ENCODE data around the gene RAI14.

Gene RAI14

GRCh38 chr5:34848230-34848629, 192.1 kb downstream of the RAI14 start:
- TF ChIP-seq SIN3A (IDR thresholded peaks at IDR 0.05; ENCODE audit: borderline replicate concordance, insufficient read depth, low read length) (no peak), TAF1 (IDR thresholded peaks at IDR 0.05; ENCODE audit: borderline replicate concordance, insufficient read depth, low read length) (no peak), FOXP2 (optimal IDR thresholded peaks at IDR 0.05; ENCODE audit: borderline replicate concordance, extremely low read depth, extremely low read length, insufficient read depth) (no peak), POLR2AphosphoS5 (IDR thresholded peaks at IDR 0.05; ENCODE audit: low read depth, low read length) (no peak)
- TF ChIP-seq, protein P1, sequence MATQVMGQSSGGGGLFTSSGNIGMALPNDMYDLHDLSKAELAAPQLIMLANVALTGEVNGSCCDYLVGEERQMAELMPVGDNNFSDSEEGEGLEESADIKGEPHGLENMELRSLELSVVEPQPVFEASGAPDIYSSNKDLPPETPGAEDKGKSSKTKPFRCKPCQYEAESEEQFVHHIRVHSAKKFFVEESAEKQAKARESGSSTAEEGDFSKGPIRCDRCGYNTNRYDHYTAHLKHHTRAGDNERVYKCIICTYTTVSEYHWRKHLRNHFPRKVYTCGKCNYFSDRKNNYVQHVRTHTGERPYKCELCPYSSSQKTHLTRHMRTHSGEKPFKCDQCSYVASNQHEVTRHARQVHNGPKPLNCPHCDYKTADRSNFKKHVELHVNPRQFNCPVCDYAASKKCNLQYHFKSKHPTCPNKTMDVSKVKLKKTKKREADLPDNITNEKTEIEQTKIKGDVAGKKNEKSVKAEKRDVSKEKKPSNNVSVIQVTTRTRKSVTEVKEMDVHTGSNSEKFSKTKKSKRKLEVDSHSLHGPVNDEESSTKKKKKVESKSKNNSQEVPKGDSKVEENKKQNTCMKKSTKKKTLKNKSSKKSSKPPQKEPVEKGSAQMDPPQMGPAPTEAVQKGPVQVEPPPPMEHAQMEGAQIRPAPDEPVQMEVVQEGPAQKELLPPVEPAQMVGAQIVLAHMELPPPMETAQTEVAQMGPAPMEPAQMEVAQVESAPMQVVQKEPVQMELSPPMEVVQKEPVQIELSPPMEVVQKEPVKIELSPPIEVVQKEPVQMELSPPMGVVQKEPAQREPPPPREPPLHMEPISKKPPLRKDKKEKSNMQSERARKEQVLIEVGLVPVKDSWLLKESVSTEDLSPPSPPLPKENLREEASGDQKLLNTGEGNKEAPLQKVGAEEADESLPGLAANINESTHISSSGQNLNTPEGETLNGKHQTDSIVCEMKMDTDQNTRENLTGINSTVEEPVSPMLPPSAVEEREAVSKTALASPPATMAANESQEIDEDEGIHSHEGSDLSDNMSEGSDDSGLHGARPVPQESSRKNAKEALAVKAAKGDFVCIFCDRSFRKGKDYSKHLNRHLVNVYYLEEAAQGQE (IDR thresholded peaks at IDR 0.05; ENCODE audit: insufficient read depth in 1 of 2, low read depth in 2 of 2, low read length in 2 of 2), result no peak

- TF ChIP-seq TAF1 (IDR thresholded peaks at IDR 0.05; ENCODE audit: borderline replicate concordance, insufficient read depth, low read length) (no peak), POLR2AphosphoS5 (IDR thresholded peaks at IDR 0.05; ENCODE audit: low read depth, low read length) (no peak), FOXP2 (optimal IDR thresholded peaks at IDR 0.05; ENCODE audit: borderline replicate concordance, extremely low read depth, extremely low read length, insufficient read depth) (no peak), SIN3A (IDR thresholded peaks at IDR 0.05; ENCODE audit: borderline replicate concordance, insufficient read depth, low read length) (no peak)
- TF ChIP-seq, protein P1 (IDR thresholded peaks at IDR 0.05; ENCODE audit: insufficient read depth in 1 of 2, low read depth in 2 of 2, low read length in 2 of 2), result no peak
Measured at GRCh38 chr5:34849253-34849652, 193.1 kb downstream of the RAI14 start.

GRCh38 chr5:34854459-34855174, 198.5 kb downstream of the RAI14 start:
- TF ChIP-seq POLR2AphosphoS5 (IDR thresholded peaks at IDR 0.05; ENCODE audit: low read depth, low read length) (0 out of 2 replicates have a peak, but pooled peaks have one; percentile 38), SIN3A (IDR thresholded peaks at IDR 0.05; ENCODE audit: borderline replicate concordance, insufficient read depth, low read length) (no peak; the same call in 1 of the 2 replicates), FOXP2 (optimal IDR thresholded peaks at IDR 0.05; ENCODE audit: borderline replicate concordance, extremely low read depth, extremely low read length, insufficient read depth) (no peak)
- TF ChIP-seq, protein P1 (IDR thresholded peaks at IDR 0.05; ENCODE audit: insufficient read depth in 1 of 2, low read depth in 2 of 2, low read length in 2 of 2), result no peak; a peak in 1 of 4 replicates

DNA sequence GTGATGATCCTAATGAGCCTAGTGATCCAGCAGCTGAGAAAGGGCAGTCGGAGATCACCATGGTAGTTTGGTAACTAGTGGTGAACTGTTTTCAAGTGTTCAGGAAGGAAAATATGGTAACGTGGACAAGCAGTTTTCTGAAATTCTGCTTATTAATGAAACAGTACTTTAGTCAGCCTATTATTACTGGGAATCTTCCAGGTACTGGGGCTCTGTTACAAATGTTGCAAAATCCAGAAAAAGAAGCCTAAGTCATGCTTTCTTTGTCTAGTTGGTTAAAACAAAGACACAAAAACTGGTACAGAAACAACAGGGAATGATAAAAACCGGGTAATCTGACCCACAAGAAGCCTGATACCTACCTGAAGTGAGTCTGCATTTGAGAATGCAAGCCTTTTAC, 201.0 kb downstream of the RAI14 start:
- TF ChIP-seq FOXP2 (optimal IDR thresholded peaks at IDR 0.05; ENCODE audit: borderline replicate concordance, extremely low read depth, extremely low read length, insufficient read depth) (no peak), TAF1 (IDR thresholded peaks at IDR 0.05; ENCODE audit: borderline replicate concordance, insufficient read depth, low read length) (no peak), SIN3A (IDR thresholded peaks at IDR 0.05; ENCODE audit: borderline replicate concordance, insufficient read depth, low read length) (no peak), POLR2AphosphoS5 (IDR thresholded peaks at IDR 0.05; ENCODE audit: low read depth, low read length) (no peak)
- TF ChIP-seq, protein P1 (IDR thresholded peaks at IDR 0.05; ENCODE audit: insufficient read depth in 1 of 2, low read depth in 2 of 2, low read length in 2 of 2), result no peak

Measured in PFSK-1 (cell line).